DMS114 treated with DMSO at 0.1 percent for 48 hours (cell line): ENCODE results near the gene TMTC2.
"Not testable (repeated sequence)": the region's sequence is repeated elsewhere in the genome, so short reads cannot be mapped to it uniquely, and the experiment has no call there.

Experiments
- DNase-seq: peaks from one replicate; lab custom pipeline; 2025; ENCODE audit not compliant: unreplicated experiment; lab: John Stamatoyannopoulos, UW

TMTC2 gene

GRCh38 chr12:82787016-82787415, 100.3 kb downstream of the TMTC2 start:
- DNase-seq, result no peak

- no peak for DNase-seq
These were observed 101.9 kb downstream of the TMTC2 start for GRCh38 chr12:82788594-82788993.

DNA sequence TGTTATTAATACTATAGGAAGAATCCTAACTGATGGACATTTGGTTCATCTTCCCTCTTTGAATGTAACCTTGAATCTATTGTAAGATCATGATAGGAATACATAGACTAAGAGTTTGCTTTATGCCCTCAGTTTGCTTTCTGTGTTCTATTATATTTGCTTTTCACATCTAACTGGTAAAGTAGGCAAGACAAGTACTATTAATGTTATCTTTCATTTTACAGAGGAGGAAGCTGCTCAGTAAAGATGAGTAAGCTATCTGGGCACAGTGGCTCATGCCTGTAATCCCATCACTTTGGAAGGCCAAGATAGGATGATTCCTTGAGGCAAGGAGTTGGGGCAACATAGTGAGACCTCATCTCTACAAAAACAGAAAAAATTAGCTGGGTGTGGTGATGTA, 103.0 kb downstream of the TMTC2 start:
- DNase-seq, result no peak

GRCh38 chr12:82793751-82794281, 107.1 kb downstream of the TMTC2 start:
- DNase-seq, result no peak

GRCh38 chr12:82797480-82797879, 110.8 kb downstream of the TMTC2 start:
- no peak for DNase-seq

DNA sequence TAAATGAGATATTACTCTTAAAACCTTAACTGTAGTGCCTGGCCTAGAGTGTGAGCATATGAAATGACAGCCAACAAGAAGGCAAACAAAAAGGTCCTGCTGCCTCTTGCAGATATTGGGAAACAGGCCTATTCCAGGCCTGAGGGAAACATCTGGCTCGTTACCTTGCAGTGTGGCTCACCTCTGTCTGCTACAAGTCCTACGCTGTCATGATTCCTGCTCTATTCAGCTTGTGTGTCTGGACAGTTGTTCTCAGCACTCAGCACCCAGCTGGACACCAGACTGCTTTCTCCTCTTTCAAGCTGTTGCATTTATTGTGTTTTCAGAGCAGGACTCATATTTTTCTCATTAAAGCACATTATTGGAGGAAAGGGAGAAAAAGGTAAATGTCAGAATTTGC, 113.5 kb downstream of the TMTC2 start:
- no peak for DNase-seq

- no peak for DNase-seq
These were observed 115.4 kb downstream of the TMTC2 start for GRCh38 chr12:82801951-82802610.

GRCh38 chr12:82803201-82803600, 116.5 kb downstream of the TMTC2 start:
- DNase-seq, result no peak

GRCh38 chr12:82804601-82805000, 117.9 kb downstream of the TMTC2 start:
- no peak for DNase-seq

GRCh38 chr12:82805004-82805403, 118.3 kb downstream of the TMTC2 start:
- DNase-seq, result not testable (repeated sequence)

- no peak for DNase-seq
These were observed 119.2 kb downstream of the TMTC2 start for GRCh38 chr12:82805812-82806497.

GRCh38 chr12:82807132-82807737, 120.5 kb downstream of the TMTC2 start:
- DNase-seq, result no peak

DNA sequence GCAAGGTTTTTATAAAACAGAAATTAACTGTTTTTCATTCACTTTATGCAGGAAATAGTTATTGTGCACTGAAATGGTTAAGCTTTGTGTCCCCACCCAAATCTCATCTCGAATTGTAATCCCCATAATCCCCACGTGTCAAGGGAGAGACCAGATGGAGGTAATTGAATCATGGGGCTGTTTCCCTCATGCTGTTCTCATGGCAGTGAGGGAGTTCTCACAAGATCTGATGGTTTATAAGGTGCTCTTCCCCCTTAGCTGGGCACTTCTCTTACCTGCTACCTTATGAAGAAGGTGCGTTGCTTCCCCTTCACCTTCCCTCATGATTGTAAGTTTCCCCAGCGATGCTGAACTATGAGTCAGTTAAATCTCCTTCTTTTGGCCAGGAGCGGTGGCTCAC, 123.9 kb downstream of the TMTC2 start:
- DNase-seq, result no peak

GRCh38 chr12:82817368-82817767, 130.7 kb downstream of the TMTC2 start:
- DNase-seq, result no peak

- no peak for DNase-seq
These were observed 131.7 kb downstream of the TMTC2 start for GRCh38 chr12:82818271-82819035.

DNA sequence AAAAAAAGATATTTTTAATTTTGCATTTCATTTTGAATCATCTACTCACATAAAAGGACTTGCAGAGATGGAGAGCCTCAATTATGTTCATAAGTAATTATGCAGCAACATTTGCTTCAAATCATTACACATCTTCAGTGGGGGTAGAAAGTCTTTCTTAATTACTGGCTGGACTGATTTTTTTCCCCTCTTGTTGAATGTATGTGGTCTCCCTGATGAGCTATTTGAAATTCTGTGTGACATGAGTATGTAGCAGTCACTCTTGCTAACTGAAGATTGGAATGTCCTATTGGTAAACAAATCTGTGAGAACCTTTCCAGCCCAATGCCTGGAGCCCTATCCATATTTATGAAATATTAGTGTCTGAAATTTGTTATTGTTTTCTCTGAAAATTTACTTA, 139.8 kb downstream of the TMTC2 start:
- DNase-seq, result no peak

DNA sequence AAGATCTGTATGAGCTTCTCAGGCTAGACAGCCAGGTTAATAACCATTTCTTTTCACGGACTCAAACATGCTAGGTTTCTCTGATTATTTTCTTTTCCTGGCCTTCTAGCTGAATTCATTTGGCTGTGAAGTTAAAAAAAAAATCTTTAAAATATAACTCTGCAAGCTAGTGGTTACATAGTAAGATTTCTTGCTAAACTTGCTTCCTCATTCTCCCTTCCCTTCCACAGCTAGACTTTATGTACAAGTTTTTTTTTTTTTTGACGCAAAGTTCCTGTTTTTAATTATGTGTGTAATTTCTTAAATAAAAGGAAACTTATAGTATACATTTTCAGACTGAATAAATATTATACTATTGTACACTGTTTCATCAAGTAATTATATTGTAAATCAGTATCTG, 145.4 kb downstream of the TMTC2 start:
- no peak for DNase-seq

GRCh38 chr12:82832981-82833380, 146.3 kb downstream of the TMTC2 start:
- no peak for DNase-seq

DNA sequence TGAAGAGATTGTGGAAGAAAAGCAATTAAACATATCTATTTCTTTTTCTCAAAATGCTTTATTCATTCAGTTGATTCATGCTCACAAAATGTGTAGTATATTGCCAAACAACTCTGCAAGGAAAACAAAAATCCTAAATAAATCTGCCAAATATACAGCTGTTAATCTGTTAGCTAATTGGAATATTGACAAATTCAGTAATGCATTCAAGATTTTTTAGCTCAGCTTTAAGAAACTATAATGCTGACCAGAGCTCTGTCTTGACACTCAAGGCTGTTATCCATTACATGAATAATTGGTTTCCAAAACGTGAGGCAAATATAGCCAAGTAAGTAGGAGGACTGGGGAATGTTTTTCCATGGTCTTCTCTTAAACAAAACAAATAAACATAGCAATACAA, 146.8 kb downstream of the TMTC2 start:
- no peak for DNase-seq

GRCh38 chr12:82835217-82835616, 148.5 kb downstream of the TMTC2 start:
- DNase-seq, result no peak

DNA sequence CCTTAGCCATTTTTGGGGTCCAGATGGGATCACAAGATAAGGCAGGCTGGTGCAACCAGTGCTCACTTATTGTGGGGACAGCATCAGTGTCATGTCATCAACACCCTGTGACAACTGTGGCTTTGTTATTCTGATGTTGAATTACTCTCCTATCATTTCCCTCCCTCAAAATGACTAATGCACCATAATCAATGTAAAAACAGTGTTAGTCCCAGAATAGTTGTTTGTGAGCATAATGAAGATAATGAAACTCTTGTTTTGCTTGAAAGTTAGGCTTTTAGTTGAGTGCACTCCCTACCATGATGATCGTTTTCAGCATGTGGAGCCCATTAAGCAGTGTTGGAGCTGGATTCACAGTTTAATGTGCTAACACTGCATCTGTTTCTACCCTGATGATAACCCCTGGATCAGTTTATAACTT, 151.4 kb downstream of the TMTC2 start:
- DNase-seq, result no peak
